ENCODE results near the gene PPY.

The PPY gene

GRCh38 chr17:43915559-43915958, 26.7 kb downstream of the PPY start:
- H3K27ac ChIP-seq, result no peak overlapping the region
- TF ChIP-seq ZFX (IDR thresholded peaks at IDR 0.05) (no peak), CTCF (conservative IDR thresholded peaks at IDR 0.05) (no peak)

DNA sequence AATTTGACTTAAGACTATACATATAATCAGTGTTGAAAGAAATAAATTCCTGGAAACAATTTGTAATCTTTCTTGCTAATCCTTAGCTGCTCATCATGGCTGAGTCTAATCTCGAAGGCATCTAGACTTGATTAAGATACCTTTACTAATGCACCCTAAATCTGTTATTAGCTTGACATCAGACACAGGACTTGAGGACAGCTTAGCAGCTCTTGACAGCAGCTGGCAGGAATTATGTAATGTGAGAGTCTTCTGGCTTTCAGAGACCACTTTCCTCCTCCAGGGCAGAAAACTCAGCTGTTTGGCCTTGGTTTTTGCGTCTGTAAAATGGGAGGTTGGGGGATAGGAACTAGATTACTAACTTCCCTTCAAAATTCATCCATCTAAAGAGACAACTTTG, 27.8 kb downstream of the PPY start:
- no peak overlapping the region for H3K27ac ChIP-seq
- TF ChIP-seq CTCF (conservative IDR thresholded peaks at IDR 0.05), result no peak
- no peak for TF ChIP-seq ZFX (IDR thresholded peaks at IDR 0.05)

GRCh38 chr17:43913584-43913983, 28.7 kb downstream of the PPY start:
- TF ChIP-seq CTCF (conservative IDR thresholded peaks at IDR 0.05), result no peak
- no peak for TF ChIP-seq ZFX (IDR thresholded peaks at IDR 0.05)
- no peak overlapping the region for H3K27ac ChIP-seq

DNA sequence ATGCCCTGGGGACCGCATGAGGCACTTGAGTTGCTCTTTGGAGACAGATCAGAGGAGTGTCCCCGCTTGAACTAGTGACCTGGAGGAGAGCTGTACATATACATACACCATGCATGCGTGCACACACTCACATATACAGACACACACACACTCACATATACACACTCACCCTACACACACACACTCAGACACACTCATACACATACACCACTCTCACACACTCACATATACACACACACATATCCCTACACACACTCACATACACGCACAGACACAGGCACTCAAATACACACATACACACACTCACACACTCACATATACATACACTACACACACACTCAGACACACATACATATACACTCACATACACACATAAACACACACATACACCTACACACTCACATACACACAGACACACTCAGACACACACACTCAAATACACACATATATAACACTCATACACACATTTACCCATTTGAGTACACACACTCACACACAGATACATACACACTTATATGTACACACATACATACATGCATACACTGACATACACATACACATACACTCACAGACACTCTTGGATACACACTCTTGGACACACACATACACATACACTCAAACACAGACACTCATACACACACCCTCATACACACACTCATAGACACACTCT, 29.5 kb downstream of the PPY start:
- no peak overlapping the region for H3K27ac ChIP-seq
- TF ChIP-seq CTCF (conservative IDR thresholded peaks at IDR 0.05), result no peak
- no peak for TF ChIP-seq ZFX (IDR thresholded peaks at IDR 0.05)

DNA sequence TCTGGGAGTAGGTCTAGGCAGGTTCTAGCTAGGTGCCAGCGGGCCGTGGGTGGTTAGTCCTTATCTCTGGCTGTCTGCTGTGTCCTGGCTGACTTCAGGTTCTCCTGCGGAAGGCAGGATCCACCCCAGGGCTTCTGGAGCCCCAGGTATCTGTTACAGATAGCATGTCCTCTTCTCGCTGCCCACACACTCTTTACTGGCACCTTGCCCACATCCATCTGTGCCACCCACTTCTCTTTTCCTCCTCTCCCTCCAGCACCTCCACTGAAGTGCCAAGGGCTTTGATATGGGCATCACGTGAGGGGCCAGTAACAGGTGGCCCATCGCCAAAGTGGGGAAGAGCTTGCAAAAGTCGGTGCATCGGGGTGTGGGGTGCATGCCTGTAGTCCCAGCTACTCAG, 30.4 kb downstream of the PPY start:
- H3K27ac ChIP-seq, result no peak overlapping the region
- TF ChIP-seq CTCF (conservative IDR thresholded peaks at IDR 0.05), result no peak
- TF ChIP-seq ZFX (IDR thresholded peaks at IDR 0.05), result no peak

GRCh38 chr17:43909537-43910231, 32.6 kb downstream of the PPY start:
- H3K27ac ChIP-seq, result no peak overlapping the region
- TF ChIP-seq CTCF (conservative IDR thresholded peaks at IDR 0.05), result no peak
- no peak for TF ChIP-seq ZFX (IDR thresholded peaks at IDR 0.05)

GRCh38 chr17:43907998-43908721, 34.1 kb downstream of the PPY start:
- TF ChIP-seq ZFX (IDR thresholded peaks at IDR 0.05) (no peak), CTCF (conservative IDR thresholded peaks at IDR 0.05) (no peak)
- H3K27ac ChIP-seq, result no peak overlapping the region
